K562 (cell line): ENCODE results near the gene GATAD2B. TPM values are rescaled to one million over a fixed set of nuclear protein-coding genes. Genes with fewer than 3 reads are reported as not detected.

Experiments
- ARID2 ChIP-seq: fragments of 450-650 bp; IDR thresholded peaks from 2 replicates; pipeline ENCODE4 v1.6.1; 2017; ENCODE audit warnings: antibody characterized with exemption, mild to moderate bottlenecking
- ATF4 ChIP-seq: fragments of 450-650 bp; formaldehyde crosslinking; IDR thresholded peaks from 2 replicates; pipeline ENCODE4 v1.4.0; 2022; ENCODE audit warnings: mild to moderate bottlenecking, moderate library complexity
- BRF1 ChIP-seq: IDR thresholded peaks from 3 replicates; pipeline ENCODE4 v1.6.1; 2011; ENCODE audit warnings: borderline replicate concordance, mild to moderate bottlenecking; ENCODE audit not compliant: insufficient read length; ENCODE audit errors: extremely low read depth
- DACH1 ChIP-seq: fragments of 450-650 bp; IDR thresholded peaks from 2 replicates; pipeline ENCODE4 v1.6.1; 2018; ENCODE audit not compliant: partially characterized antibody
- FOXJ3 ChIP-seq: sonication (generic); formaldehyde crosslinking; IDR thresholded peaks from 2 replicates; pipeline ENCODE4 v1.4.0; 2020; ENCODE audit warnings: mild to moderate bottlenecking, missing genetic modification reagents
- MYBL2 ChIP-seq, 2 experiments: fragments of 450-650 bp in 1 of 2; sonication (generic) in 1 of 2; formaldehyde crosslinking in 1 of 2; IDR thresholded peaks; 2 replicates each; pipeline versions ENCODE4 v1.6.1 to v1.8.1; 2017 to 2022; ENCODE audit warnings: borderline replicate concordance in 1 of 2, inconsistent platforms in 1 of 2, low read depth in 1 of 2, mild to moderate bottlenecking in 1 of 2, missing genetic modification reagents in 1 of 2, moderate library complexity in 1 of 2
- POLR2H ChIP-seq: IDR thresholded peaks from 2 replicates; pipeline ENCODE4 v1.6.1; 2016; ENCODE audit warnings: missing genetic modification characterization, low read depth, mild to moderate bottlenecking, control low read depth, missing compliant biosample characterization, moderate library complexity
- RBM39 ChIP-seq: fragments of 200-400 bp; formaldehyde crosslinking; optimal IDR thresholded peaks from 2 replicates; pipeline ENCODE3; 2018; ENCODE audit warnings: low read depth, low read length
- STAT5A ChIP-seq: IDR thresholded peaks from 2 replicates; pipeline ENCODE4 v1.6.1; 2012; ENCODE audit warnings: low read length, inconsistent platforms, borderline replicate concordance
- TCF7 ChIP-seq: sonication (generic); IDR thresholded peaks from 2 replicates; pipeline ENCODE4 v1.6.1; 2016; ENCODE audit warnings: antibody characterized with exemption, borderline replicate concordance
- TEAD1 ChIP-seq, 2 experiments: fragments of 450-650 bp in 1 of 2; sonication (generic) in 1 of 2; formaldehyde crosslinking; IDR thresholded peaks; 2 replicates each; pipeline versions ENCODE4 v1.4.0 to v1.8.0; 2020 to 2022; ENCODE audit warnings: mild to moderate bottlenecking in 2 of 2, missing genetic modification reagents in 1 of 2
- THRA ChIP-seq: fragments of 450-650 bp; IDR thresholded peaks from 2 replicates; pipeline ENCODE4 v1.6.1; 2017; ENCODE audit warnings: mild to moderate bottlenecking, moderate library complexity
- U2AF1 ChIP-seq: fragments of 200-400 bp; formaldehyde crosslinking; optimal IDR thresholded peaks from 2 replicates; pipeline ENCODE3; 2017; ENCODE audit warnings: mild to moderate bottlenecking, low read depth, low read length, moderate library complexity
- YY1 ChIP-seq, 3 experiments: IDR thresholded peaks; 2 replicates each; pipeline ENCODE4 v1.6.1; 2011; ENCODE audit warnings: low read length in 2 of 3, mild to moderate bottlenecking in 2 of 3, moderate library complexity in 2 of 3, borderline replicate concordance in 1 of 3, control low read depth in 1 of 3, low read depth in 1 of 3; ENCODE audit not compliant: insufficient read depth in 3 of 3, insufficient replicate concordance in 2 of 3, control insufficient read depth in 1 of 3, insufficient read length in 1 of 3; ENCODE audit errors: extremely low read depth in 1 of 3
- ZNF277 ChIP-seq: fragments of 250-450 bp; sonication (Bioruptor Pico); IDR thresholded peaks from 2 replicates; pipeline ENCODE4 v1.8.0; 2022; ENCODE audit warnings: inconsistent platforms, mild to moderate bottlenecking, moderate library complexity, borderline replicate concordance
- ZNF384 ChIP-seq: IDR thresholded peaks from 2 replicates; pipeline ENCODE4 v1.6.1; 2012; ENCODE audit warnings: low read depth, low read length, improper control_type of control experiment
- ZNF436 ChIP-seq: fragments of 250-450, 450-650 bp; sonication (Bioruptor Pico); formaldehyde crosslinking; IDR thresholded peaks from 2 replicates; pipeline ENCODE4 v1.7.0; 2020; ENCODE audit warnings: mild to moderate bottlenecking
- ZNF699 ChIP-seq: fragments of 250-450 bp; sonication (Bioruptor Pico); IDR thresholded peaks from 2 replicates; pipeline ENCODE4 v1.8.0; 2021; ENCODE audit warnings: mild to moderate bottlenecking, moderate library complexity; ENCODE audit not compliant: insufficient replicate concordance
- ZNF77 ChIP-seq: fragments of 250-450 bp; sonication (Bioruptor Pico); IDR thresholded peaks from 2 replicates; pipeline ENCODE4 v1.5.0; 2020
- polyA plus RNA-seq, 8 experiments: library from polyadenylated mRNA; depleted of rRNA in 4 of 8; stranded (reverse) in 5 of 8; unstranded in 3 of 8; fragments of >200 nt; fragmentation: Nextera tagmentation in 2 of 8; fragmentation: Illumina TruSeq in 1 of 8; extraction: Ambion mirVana in 2 of 8; extraction: Trizol in 1 of 8; gene quantifications; 2 replicates each; pipeline versions ENCODE4 v1.2.1 to v1.2.3, GENCODE V29; 2011 to 2014; ENCODE audit warnings: inconsistent platforms in 1 of 8, missing spikeins in 1 of 8
- total RNA-seq, 7 experiments: library from RNA; depleted of rRNA in 6 of 7; stranded (reverse); fragments of >200 nt in 6 of 7; fragmentation: Illumina TruSeq in 2 of 7; extraction: Trizol in 2 of 7; gene quantifications; 2 replicates each; pipeline versions ENCODE4 v1.2.1 to v1.2.3, GENCODE V29; 2011 to 2021; ENCODE audit warnings: low replicate concordance in 1 of 7
- TF ChIP-seq, protein P1 (sequence below): fragments of 250-450 bp; sonication (Bioruptor Pico); IDR thresholded peaks from 2 replicates; pipeline ENCODE4 v1.9.0; 2021; ENCODE audit warnings: mild to moderate bottlenecking, inconsistent platforms

The GATAD2B gene
- total and polyA plus RNA-seq, 9 of the 15 experiments (the other 6 are each of a cell fraction or from before 2014, with no cell fraction given) = 1.5 to 40.2 (median 4.9) TPM

- no peak for TF ChIP-seq ZNF699
- TF ChIP-seq ZNF77 (CRISPR knock-in tag) = no peak
- TF ChIP-seq U2AF1 = no peak
- TF ChIP-seq ATF4 (CRISPR knock-in tag) = no peak
- peak; percentile 59 for TF ChIP-seq POLR2H
- no peak for TF ChIP-seq ZNF384
- TF ChIP-seq THRA = no peak
- TF ChIP-seq STAT5A = no peak
- TF ChIP-seq, protein P1, sequence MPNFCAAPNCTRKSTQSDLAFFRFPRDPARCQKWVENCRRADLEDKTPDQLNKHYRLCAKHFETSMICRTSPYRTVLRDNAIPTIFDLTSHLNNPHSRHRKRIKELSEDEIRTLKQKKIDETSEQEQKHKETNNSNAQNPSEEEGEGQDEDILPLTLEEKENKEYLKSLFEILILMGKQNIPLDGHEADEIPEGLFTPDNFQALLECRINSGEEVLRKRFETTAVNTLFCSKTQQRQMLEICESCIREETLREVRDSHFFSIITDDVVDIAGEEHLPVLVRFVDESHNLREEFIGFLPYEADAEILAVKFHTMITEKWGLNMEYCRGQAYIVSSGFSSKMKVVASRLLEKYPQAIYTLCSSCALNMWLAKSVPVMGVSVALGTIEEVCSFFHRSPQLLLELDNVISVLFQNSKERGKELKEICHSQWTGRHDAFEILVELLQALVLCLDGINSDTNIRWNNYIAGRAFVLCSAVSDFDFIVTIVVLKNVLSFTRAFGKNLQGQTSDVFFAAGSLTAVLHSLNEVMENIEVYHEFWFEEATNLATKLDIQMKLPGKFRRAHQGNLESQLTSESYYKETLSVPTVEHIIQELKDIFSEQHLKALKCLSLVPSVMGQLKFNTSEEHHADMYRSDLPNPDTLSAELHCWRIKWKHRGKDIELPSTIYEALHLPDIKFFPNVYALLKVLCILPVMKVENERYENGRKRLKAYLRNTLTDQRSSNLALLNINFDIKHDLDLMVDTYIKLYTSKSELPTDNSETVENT (CRISPR knock-in tag) = no peak
- TF ChIP-seq ARID2 = no peak
- TF ChIP-seq RBM39 = no peak
- no peak for TF ChIP-seq YY1 (IDR thresholded peaks at IDR 0.05; ENCODE audit: borderline replicate concordance in 1 of 3, control insufficient read depth in 1 of 3, extremely low read depth in 1 of 3, insufficient read depth in 3 of 3, insufficient read length in 1 of 3, insufficient replicate concordance in 2 of 3, low read depth in 1 of 3, low read length in 2 of 3)
- no peak for TF ChIP-seq FOXJ3 (CRISPR knock-in tag)
- TF ChIP-seq ZNF277 (CRISPR knock-in tag) = no peak
- no peak for TF ChIP-seq DACH1
- TF ChIP-seq MYBL2 (IDR thresholded peaks at IDR 0.05; ENCODE audit: low read depth) = no peak
- no peak for TF ChIP-seq MYBL2 (CRISPR knock-in tag; IDR thresholded peaks at IDR 0.05; ENCODE audit: borderline replicate concordance)
- TF ChIP-seq BRF1 = no peak
- peak in 1 of 2 experiments; percentile 66; a peak in 1 of 4 replicates for TF ChIP-seq TEAD1 (CRISPR knock-in tag; IDR thresholded peaks at IDR 0.05)
- no peak for TF ChIP-seq ZNF436 (CRISPR knock-in tag)
- TF ChIP-seq TCF7 = no peak
These were observed 40.5 kb upstream of the GATAD2B start, which contains the start of gene SLC39A1 (continued) for GRCh38 chr1:153963030-153963849.
